ENCODE measurements around the gene GABBR2. TPM values are rescaled to one million over a fixed set of nuclear protein-coding genes. Genes with fewer than 3 reads are reported as not detected.

Gene GABBR2
- total and polyA plus RNA-seq, 9 of the 15 experiments (the other 6 are each of a cell fraction or from before 2014, with no cell fraction given) = 0.15 to 1.9 (median 0.32) TPM

DNA sequence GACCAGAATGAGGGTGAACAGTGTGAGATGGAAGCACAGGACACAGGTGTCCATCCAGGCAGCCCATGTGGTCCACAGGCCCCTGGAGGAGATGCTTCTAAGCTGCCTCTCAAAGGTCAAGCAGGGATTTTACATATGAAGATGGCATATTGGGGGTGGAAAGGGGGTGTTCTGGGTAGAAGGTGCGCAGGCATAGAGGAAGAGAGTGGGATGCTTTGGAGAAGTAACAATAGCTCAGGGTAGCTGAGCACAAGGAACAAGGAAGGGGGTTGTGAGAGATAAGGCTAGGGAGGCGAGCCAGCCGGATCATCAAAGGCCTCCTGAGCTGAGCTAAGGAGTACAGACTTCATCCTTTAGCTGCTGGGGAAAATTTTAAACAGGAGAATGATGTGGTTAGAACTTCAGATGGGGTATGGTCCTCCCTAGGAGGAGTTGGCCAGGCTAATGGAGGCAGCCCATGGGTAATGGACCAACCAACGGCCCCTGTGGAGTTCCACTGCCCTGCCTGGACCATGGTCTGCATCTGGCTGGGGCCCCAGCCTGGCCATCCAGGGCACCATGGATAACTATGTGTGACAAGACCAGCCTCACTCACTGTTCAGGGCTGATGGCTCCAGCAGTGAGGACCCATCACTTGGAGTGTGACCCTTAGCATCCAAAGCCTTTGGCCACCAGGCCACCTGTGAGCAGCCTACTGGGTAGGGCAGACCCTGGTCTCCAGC, 366.5 kb downstream of the GABBR2 start:
- Histone ChIP-seq H3K79me2 (ENCODE audit: control insufficient read depth, insufficient read depth, low read length) (no peaks in the 10 kb centered on the region), H3K4me2 (ENCODE audit: insufficient read depth, low read length) (peak overlapping the region; percentile 73), H3K27ac (ENCODE audit: extremely low read depth, low read depth, low read length) (peak overlapping the region; percentile 86), H3K27me3 (ENCODE audit: control insufficient read depth in 2 of 2, insufficient read depth in 2 of 2, low read length in 2 of 2) (no peaks in the 10 kb centered on the region), H3K9me3 (replicated peaks; ENCODE audit: control insufficient read depth, insufficient read depth, low read depth, low read length) (peaks cover 19% of the 10 kb centered on the region), H3K36me3 (ENCODE audit: control insufficient read depth, insufficient read depth, low read length) (no peaks in the 10 kb centered on the region; the same call in 1 of the 3 replicates), H3K4me1 (replicated peaks in 1 of 2; ENCODE audit: control insufficient read depth in 2 of 2, insufficient read depth in 2 of 2, low read length in 2 of 2) (peaks cover 16 to 50% of the 10 kb centered on the region in 2 experiments), H2AFZ (ENCODE audit: low read depth, low read length) (peak overlapping the region; percentile 83), H3K9me1 (ENCODE audit: control insufficient read depth, insufficient read depth, low read length) (no peaks in the 10 kb centered on the region), H4K20me1 (replicated peaks; ENCODE audit: control insufficient read depth, insufficient read depth, low read length) (no peaks in the 10 kb centered on the region), H3K4me3 (no peak overlapping the region), H3K9ac (ENCODE audit: insufficient read depth in 1 of 2, low read depth in 2 of 2, low read length in 2 of 2) (peak overlapping the region; percentile 57 to 60; a peak in 3 of 4 replicates)
- in situ Hi-C loops (cut with MboI) = no loop called here
- BruUV-seq (replicated peaks) = no TSS peak
- WGBS (ENCODE audit: insufficient coverage, low coverage, missing lambda C conversion rate) = 16% methylated on average over 4 of the region's 4 CpGs
- ChIA-PET POLR2A (interaction anchor here (0.6 to 0.7 kb wide), 2 partner anchors 183 to 452 kb away, joined by 3 to 4 read pairs; no protein-coding TSS in a partner anchor), CTCF (ENCODE audit: low intra/inter-chr PET ratio) (no interaction called here)
- intact Hi-C loops (cut with micrococcal nuclease) = no loop called here
- DNase-seq (ENCODE audit: extremely low read depth in 1 of 4, low spot score in 3 of 4) (peak in 2 of 4 experiments; percentile 56 to 69), FAIRE-seq (peak; percentile 52), ATAC-seq (peak; percentile 73)
- TF ChIP-seq SPI1 (IDR thresholded peaks at IDR 0.05; ENCODE audit: borderline replicate concordance, low read depth, low read length) (peak; percentile 16; the same call in 1 of the 2 replicates), ZC3H11A (IDR thresholded peaks at IDR 0.05; ENCODE audit: low read depth, low read length) (no peak), ZNF133 (CRISPR knock-in tag; IDR thresholded peaks at IDR 0.05) (no peak), RNF2 (IDR thresholded peaks at IDR 0.05) (no peak), RCOR1 (IDR thresholded peaks at IDR 0.05; ENCODE audit: borderline replicate concordance in 1 of 2, low read depth in 2 of 2, low read length in 2 of 2) (peak in 1 of 2 experiments; percentile 49; a peak in 1 of 4 replicates), BRD9 (IDR thresholded peaks at IDR 0.05; ENCODE audit: low read depth, partially characterized antibody) (peak; percentile 28), HMGN3 (IDR thresholded peaks at IDR 0.05; ENCODE audit: borderline replicate concordance, extremely low read depth, insufficient read length, low read depth, low read length) (no peak), CBX3 (IDR thresholded peaks at IDR 0.05; ENCODE audit: borderline replicate concordance in 1 of 2, low read length in 2 of 2) (no peak), SMAD4 (CRISPR knock-in tag; conservative IDR thresholded peaks at IDR 0.05) (0 out of 2 replicates have a peak, but pooled peaks have one; percentile 18), ZEB2 (IDR thresholded peaks at IDR 0.05) (peak; percentile 53), XRCC5 (IDR thresholded peaks at IDR 0.05; ENCODE audit: low read depth, low read length) (0 out of 2 replicates have a peak, but pooled peaks have one; percentile 32), KDM1A (IDR thresholded peaks at IDR 0.05) (peak; percentile 63 to 79), ZNF644 (tag; IDR thresholded peaks at IDR 0.05; ENCODE audit: low read depth) (no peak), TAF15 (IDR thresholded peaks at IDR 0.05; ENCODE audit: low read depth, low read length) (no peak), DNMT1 (IDR thresholded peaks at IDR 0.05) (no peak), SMAD2 (IDR thresholded peaks at IDR 0.05; ENCODE audit: low read depth, low read length) (no peak), STAT5B (CRISPR knock-in tag; IDR thresholded peaks at IDR 0.05) (no peak), ZNF12 (CRISPR knock-in tag; IDR thresholded peaks at IDR 0.05) (no peak)
- TF ChIP-seq, protein P1, sequence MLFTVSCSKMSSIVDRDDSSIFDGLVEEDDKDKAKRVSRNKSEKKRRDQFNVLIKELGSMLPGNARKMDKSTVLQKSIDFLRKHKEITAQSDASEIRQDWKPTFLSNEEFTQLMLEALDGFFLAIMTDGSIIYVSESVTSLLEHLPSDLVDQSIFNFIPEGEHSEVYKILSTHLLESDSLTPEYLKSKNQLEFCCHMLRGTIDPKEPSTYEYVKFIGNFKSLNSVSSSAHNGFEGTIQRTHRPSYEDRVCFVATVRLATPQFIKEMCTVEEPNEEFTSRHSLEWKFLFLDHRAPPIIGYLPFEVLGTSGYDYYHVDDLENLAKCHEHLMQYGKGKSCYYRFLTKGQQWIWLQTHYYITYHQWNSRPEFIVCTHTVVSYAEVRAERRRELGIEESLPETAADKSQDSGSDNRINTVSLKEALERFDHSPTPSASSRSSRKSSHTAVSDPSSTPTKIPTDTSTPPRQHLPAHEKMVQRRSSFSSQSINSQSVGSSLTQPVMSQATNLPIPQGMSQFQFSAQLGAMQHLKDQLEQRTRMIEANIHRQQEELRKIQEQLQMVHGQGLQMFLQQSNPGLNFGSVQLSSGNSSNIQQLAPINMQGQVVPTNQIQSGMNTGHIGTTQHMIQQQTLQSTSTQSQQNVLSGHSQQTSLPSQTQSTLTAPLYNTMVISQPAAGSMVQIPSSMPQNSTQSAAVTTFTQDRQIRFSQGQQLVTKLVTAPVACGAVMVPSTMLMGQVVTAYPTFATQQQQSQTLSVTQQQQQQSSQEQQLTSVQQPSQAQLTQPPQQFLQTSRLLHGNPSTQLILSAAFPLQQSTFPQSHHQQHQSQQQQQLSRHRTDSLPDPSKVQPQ (CRISPR knock-in tag; IDR thresholded peaks at IDR 0.05; ENCODE audit: borderline replicate concordance) = no peak
- TF ChIP-seq, protein P2, sequence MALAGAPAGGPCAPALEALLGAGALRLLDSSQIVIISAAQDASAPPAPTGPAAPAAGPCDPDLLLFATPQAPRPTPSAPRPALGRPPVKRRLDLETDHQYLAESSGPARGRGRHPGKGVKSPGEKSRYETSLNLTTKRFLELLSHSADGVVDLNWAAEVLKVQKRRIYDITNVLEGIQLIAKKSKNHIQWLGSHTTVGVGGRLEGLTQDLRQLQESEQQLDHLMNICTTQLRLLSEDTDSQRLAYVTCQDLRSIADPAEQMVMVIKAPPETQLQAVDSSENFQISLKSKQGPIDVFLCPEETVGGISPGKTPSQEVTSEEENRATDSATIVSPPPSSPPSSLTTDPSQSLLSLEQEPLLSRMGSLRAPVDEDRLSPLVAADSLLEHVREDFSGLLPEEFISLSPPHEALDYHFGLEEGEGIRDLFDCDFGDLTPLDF (CRISPR knock-in tag; IDR thresholded peaks at IDR 0.05) = no peak

Data from K562 (cell line).